ENCODE measurements around the gene PRRT4. TPM values are rescaled to one million over a fixed set of nuclear protein-coding genes. Genes with fewer than 3 reads are reported as not detected.

The PRRT4 gene
- total RNA-seq, 6 experiments from 2014 or later = not detected

DNA sequence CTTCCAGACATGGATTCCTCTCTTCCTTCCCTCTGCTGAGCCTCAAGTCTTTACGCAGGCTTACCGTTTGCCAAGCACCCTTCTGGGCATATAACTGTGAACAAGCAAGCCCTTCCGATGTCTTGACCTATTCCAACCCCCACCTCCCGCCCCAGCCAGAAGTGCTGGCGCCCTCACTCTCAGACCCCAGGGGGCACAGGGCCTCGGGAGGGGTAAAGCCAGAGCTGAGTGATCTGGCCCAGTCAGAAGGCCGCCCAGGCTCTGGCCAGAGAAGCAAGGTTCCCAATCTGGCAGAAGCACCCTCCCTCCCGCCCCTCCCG is 1.2 kb downstream of the PRRT4 start:
- H3K36me3 Mint-ChIP-seq (ENCODE audit: low read depth) = no peaks in the 10 kb centered on the region
- TF ChIP-seq, protein P1, sequence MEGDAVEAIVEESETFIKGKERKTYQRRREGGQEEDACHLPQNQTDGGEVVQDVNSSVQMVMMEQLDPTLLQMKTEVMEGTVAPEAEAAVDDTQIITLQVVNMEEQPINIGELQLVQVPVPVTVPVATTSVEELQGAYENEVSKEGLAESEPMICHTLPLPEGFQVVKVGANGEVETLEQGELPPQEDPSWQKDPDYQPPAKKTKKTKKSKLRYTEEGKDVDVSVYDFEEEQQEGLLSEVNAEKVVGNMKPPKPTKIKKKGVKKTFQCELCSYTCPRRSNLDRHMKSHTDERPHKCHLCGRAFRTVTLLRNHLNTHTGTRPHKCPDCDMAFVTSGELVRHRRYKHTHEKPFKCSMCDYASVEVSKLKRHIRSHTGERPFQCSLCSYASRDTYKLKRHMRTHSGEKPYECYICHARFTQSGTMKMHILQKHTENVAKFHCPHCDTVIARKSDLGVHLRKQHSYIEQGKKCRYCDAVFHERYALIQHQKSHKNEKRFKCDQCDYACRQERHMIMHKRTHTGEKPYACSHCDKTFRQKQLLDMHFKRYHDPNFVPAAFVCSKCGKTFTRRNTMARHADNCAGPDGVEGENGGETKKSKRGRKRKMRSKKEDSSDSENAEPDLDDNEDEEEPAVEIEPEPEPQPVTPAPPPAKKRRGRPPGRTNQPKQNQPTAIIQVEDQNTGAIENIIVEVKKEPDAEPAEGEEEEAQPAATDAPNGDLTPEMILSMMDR (IDR thresholded peaks at IDR 0.05) = no peak
- no peak overlapping the region for H3K27ac Mint-ChIP-seq
- no peaks in the 10 kb centered on the region for H3K9me3 Mint-ChIP-seq
- H3K4me1 Mint-ChIP-seq (ENCODE audit: low read depth) = peaks cover 32% of the 10 kb centered on the region
- DNase-seq = no peak
- no peak overlapping the region for H3K4me3 Mint-ChIP-seq
- H3K27me3 Mint-ChIP-seq (ENCODE audit: insufficient read depth) = peaks cover 66% of the 10 kb centered on the region

DNA sequence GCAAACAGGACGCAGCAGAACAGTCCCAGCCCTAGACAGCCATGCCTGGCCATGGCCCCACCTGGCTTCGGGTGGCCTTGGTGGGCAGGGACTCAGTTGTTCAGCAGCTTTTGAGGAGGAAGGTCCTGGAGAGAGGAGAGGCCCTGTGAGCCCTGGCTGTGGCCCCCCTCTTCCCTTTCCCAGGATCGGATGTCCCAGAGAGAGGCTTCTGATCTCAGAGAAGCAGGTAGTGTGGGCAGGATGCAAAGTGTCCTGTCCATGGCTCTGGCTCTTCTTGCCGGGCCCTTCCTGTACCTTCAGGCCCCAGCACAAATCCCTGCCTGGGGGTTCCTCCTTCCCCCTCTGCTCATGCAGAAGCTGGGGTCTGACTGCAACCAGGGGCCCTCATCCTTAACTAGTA is 1.6 kb downstream of the PRRT4 start:
- TF ChIP-seq, protein P1 (IDR thresholded peaks at IDR 0.05) = no peak
- Mint-ChIP-seq H3K9me3 (no peaks in the 10 kb centered on the region), H3K27me3 (ENCODE audit: insufficient read depth) (peaks cover 67% of the 10 kb centered on the region), H3K27ac (no peak overlapping the region), H3K36me3 (ENCODE audit: low read depth) (no peaks in the 10 kb centered on the region), H3K4me3 (no peak overlapping the region), H3K4me1 (ENCODE audit: low read depth) (peaks cover 32% of the 10 kb centered on the region)
- DNase-seq = no peak

DNA sequence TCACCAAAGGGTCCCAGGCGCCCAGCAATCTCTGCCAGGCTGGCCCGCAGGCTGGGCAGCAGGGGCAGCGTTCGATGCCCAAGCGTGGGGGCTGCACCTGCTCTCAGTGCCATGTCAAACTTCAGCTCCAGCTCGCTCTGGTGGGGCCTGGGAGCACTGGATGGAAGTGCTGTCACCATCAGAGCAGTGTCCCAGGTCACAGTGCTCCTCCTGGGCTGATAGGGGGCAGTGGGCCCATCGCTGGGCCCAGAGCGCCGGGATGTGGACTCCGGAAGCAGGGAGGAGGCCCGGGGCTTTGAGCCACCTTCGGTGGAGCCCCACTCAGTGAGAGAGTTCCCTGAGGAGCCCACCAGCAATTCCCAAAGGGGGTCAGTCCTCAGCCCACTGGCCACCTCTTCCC is 2.2 kb downstream of the PRRT4 start:
- peaks cover 32% of the 10 kb centered on the region for H3K4me1 Mint-ChIP-seq (ENCODE audit: low read depth)
- TF ChIP-seq, protein P1 (IDR thresholded peaks at IDR 0.05) = no peak
- no peak overlapping the region for H3K27ac Mint-ChIP-seq
- peaks cover 66% of the 10 kb centered on the region for H3K27me3 Mint-ChIP-seq (ENCODE audit: insufficient read depth)
- no peaks in the 10 kb centered on the region for H3K36me3 Mint-ChIP-seq (ENCODE audit: low read depth)
- no peaks in the 10 kb centered on the region for H3K9me3 Mint-ChIP-seq
- no peak overlapping the region for H3K4me3 Mint-ChIP-seq
- DNase-seq = no peak

DNA sequence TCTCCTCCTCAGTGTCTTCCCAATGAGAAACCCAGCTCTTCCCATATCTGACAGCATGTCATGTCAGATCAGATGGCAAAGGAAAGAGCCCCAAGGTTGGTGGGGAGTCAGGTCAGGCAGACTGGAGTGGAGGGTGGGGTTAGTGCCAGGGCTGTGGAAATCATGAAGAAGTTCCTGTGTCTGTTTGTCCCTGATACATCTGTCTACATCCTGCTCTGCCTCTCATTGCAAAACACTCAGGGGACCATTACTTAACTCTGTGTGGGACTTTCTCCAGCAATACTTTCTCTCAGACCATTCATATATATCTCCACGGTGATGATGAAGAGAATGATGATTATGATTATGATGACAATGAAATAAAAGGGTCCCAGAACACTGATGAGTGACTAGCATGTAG is 3.3 kb downstream of the PRRT4 start:
- no peak for DNase-seq
- Mint-ChIP-seq H3K27me3 (ENCODE audit: insufficient read depth) (peaks cover 66% of the 10 kb centered on the region), H3K4me3 (no peak overlapping the region), H3K27ac (no peak overlapping the region), H3K4me1 (ENCODE audit: low read depth) (peaks cover 30% of the 10 kb centered on the region), H3K36me3 (ENCODE audit: low read depth) (no peaks in the 10 kb centered on the region), H3K9me3 (no peaks in the 10 kb centered on the region)
- TF ChIP-seq, protein P1 (IDR thresholded peaks at IDR 0.05) = no peak

DNA sequence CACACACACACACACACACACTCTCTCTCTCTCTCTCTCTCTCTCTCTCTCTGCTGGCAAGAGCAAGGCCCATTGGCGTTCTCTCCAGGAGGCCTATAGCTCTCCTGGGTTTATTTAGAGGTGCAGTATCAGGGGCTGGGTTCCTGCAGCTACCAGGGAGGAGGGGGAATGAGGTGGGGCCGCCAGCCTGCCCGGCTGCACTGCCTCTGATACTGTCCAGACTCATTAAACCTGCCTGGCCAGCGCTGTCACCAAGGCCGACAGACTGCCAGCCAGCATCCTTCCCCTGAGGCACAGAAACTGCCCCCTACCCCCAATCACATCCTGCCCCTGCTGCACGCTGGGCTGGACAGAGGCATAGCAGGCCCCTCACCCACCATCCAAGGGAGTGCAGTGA is 4.3 kb downstream of the PRRT4 start:
- Mint-ChIP-seq H3K27ac (no peak overlapping the region), H3K4me3 (no peak overlapping the region), H3K4me1 (ENCODE audit: low read depth) (peaks cover 20% of the 10 kb centered on the region), H3K27me3 (ENCODE audit: insufficient read depth) (peaks cover 67% of the 10 kb centered on the region), H3K9me3 (no peaks in the 10 kb centered on the region), H3K36me3 (ENCODE audit: low read depth) (no peaks in the 10 kb centered on the region)
- TF ChIP-seq, protein P1 (IDR thresholded peaks at IDR 0.05) = no peak
- DNase-seq = no peak

DNA sequence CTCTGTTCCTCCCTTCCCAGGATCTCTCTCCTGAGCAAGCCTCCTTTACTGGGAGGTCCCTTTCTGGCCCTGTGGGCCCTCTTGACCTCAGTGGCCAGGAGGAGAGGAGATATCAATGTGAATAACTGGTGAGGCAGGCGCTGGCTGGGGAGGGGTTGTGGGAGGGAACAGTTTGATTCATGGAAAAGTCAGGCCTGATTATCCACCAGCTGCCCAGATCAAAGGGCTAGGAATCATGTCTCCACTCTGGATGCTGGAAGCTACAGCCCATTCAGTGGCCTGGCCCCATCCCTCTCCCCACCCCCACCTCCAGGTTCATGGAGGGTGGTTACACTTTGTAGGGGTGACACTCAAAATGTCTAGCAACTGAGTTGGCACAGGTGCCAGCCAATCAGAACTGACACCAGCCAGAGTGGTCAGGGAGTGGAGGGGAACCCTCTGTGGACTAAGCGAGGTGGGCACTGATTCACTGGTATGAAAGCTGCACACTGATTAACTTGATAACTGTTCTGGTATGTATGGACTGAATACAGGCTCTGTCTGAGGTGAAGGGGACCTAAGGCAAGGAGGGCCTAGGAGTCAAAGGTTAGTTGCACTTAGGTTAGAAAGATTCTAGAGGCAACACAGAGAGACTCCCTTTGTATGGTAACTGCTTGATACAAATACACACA is 4.8 kb downstream of the PRRT4 start:
- no peaks in the 10 kb centered on the region for H3K36me3 Mint-ChIP-seq (ENCODE audit: low read depth)
- peaks cover 62% of the 10 kb centered on the region for H3K27me3 Mint-ChIP-seq (ENCODE audit: insufficient read depth)
- H3K4me1 Mint-ChIP-seq (ENCODE audit: low read depth) = peaks cover 15% of the 10 kb centered on the region
- no peaks in the 10 kb centered on the region for H3K9me3 Mint-ChIP-seq
- TF ChIP-seq, protein P1 (IDR thresholded peaks at IDR 0.05) = no peak
- DNase-seq = peak; percentile 6
- H3K4me3 Mint-ChIP-seq = no peak overlapping the region
- H3K27ac Mint-ChIP-seq = no peak overlapping the region
